Stimulated activated memory B cell treated with anti-CD40 and anti-IgM and Interleukin-4, amounts not matched to agents 10 μg/mL and 1 μg/mL and 100 μg/mL, for 72 hours (primary cell): Measurements from ENCODE around the gene APOD.

Experiments
- ATAC-seq: fragments of 150-1000 bp; cut with Tn5 transposase; 2 replicates; pipeline ENCODE4 v1.10.0; 2021
- H3K27ac Mint-ChIP-seq: one replicate; pipeline ENCODE4 v1.8.0; 2022; ENCODE audit warnings: mild to moderate bottlenecking, mixed read lengths
- H3K27me3 Mint-ChIP-seq: one replicate; pipeline ENCODE4 v1.8.0; 2022; ENCODE audit warnings: mixed read lengths
- H3K36me3 Mint-ChIP-seq: one replicate; pipeline ENCODE4 v1.8.0; 2022; ENCODE audit warnings: mixed read lengths
- H3K4me1 Mint-ChIP-seq: one replicate; pipeline ENCODE4 v1.8.0; 2022; ENCODE audit warnings: mixed read lengths
- H3K4me3 Mint-ChIP-seq: one replicate; pipeline ENCODE4 v1.8.0; 2022; ENCODE audit warnings: mild to moderate bottlenecking, moderate library complexity, mixed read lengths
- H3K9me3 Mint-ChIP-seq: one replicate; pipeline ENCODE4 v1.8.0; 2022; ENCODE audit warnings: mixed read lengths

Gene APOD

GRCh38 chr3:195555110-195555509, 28.6 kb downstream of the APOD start:
- no peak overlapping the region for H3K4me3 Mint-ChIP-seq
- H3K4me1 Mint-ChIP-seq, result peaks cover 24% of the 10 kb centered on the region
- H3K27me3 Mint-ChIP-seq, result no peaks in the 10 kb centered on the region
- no peak for ATAC-seq
- no peak overlapping the region for H3K27ac Mint-ChIP-seq
- H3K36me3 Mint-ChIP-seq, result no peaks in the 10 kb centered on the region
- H3K9me3 Mint-ChIP-seq, result no peaks in the 10 kb centered on the region

GRCh38 chr3:195554458-195554857, 29.3 kb downstream of the APOD start:
- no peaks in the 10 kb centered on the region for H3K36me3 Mint-ChIP-seq
- H3K4me1 Mint-ChIP-seq, result peaks cover 29% of the 10 kb centered on the region
- no peaks in the 10 kb centered on the region for H3K27me3 Mint-ChIP-seq
- no peaks in the 10 kb centered on the region for H3K9me3 Mint-ChIP-seq
- peak overlapping the region; percentile 49 for H3K27ac Mint-ChIP-seq
- ATAC-seq, result no peak
- H3K4me3 Mint-ChIP-seq, result no peak overlapping the region

- H3K4me3 Mint-ChIP-seq, result no peak overlapping the region
- H3K36me3 Mint-ChIP-seq, result no peaks in the 10 kb centered on the region
- no peaks in the 10 kb centered on the region for H3K27me3 Mint-ChIP-seq
- H3K4me1 Mint-ChIP-seq, result peaks cover 29% of the 10 kb centered on the region
- peak overlapping the region; percentile 65 for H3K27ac Mint-ChIP-seq
- no peak for ATAC-seq
- no peaks in the 10 kb centered on the region for H3K9me3 Mint-ChIP-seq
Observed at GRCh38 chr3:195553268-195553667, 30.5 kb downstream of the APOD start.

GRCh38 chr3:195551381-195551978, 32.3 kb downstream of the APOD start:
- Mint-ChIP-seq H3K4me3 (no peak overlapping the region), H3K36me3 (no peaks in the 10 kb centered on the region), H3K4me1 (peaks cover 37% of the 10 kb centered on the region), H3K27ac (peak overlapping the region; percentile 18), H3K27me3 (no peaks in the 10 kb centered on the region), H3K9me3 (no peaks in the 10 kb centered on the region)
- no peak for ATAC-seq

- Mint-ChIP-seq H3K4me1 (peaks cover 44% of the 10 kb centered on the region), H3K9me3 (no peaks in the 10 kb centered on the region), H3K36me3 (no peaks in the 10 kb centered on the region), H3K27ac (peak overlapping the region; percentile 87), H3K27me3 (no peaks in the 10 kb centered on the region), H3K4me3 (no peak overlapping the region)
- no peak for ATAC-seq
Observed at GRCh38 chr3:195550723-195551122, 33.0 kb downstream of the APOD start.

GRCh38 chr3:195549931-195550519, 33.7 kb downstream of the APOD start:
- H3K27ac Mint-ChIP-seq, result peak overlapping the region; percentile 87
- no peaks in the 10 kb centered on the region for H3K9me3 Mint-ChIP-seq
- peak; percentile 90 for ATAC-seq
- H3K4me3 Mint-ChIP-seq, result peak overlapping the region; percentile 48
- no peaks in the 10 kb centered on the region for H3K27me3 Mint-ChIP-seq
- peaks cover 51% of the 10 kb centered on the region for H3K4me1 Mint-ChIP-seq
- no peaks in the 10 kb centered on the region for H3K36me3 Mint-ChIP-seq

- ATAC-seq, result no peak
- H3K27ac Mint-ChIP-seq, result peak overlapping the region; percentile 42
- no peaks in the 10 kb centered on the region for H3K9me3 Mint-ChIP-seq
- peaks cover 61% of the 10 kb centered on the region for H3K4me1 Mint-ChIP-seq
- no peak overlapping the region for H3K4me3 Mint-ChIP-seq
- no peaks in the 10 kb centered on the region for H3K27me3 Mint-ChIP-seq
- no peaks in the 10 kb centered on the region for H3K36me3 Mint-ChIP-seq
Observed at GRCh38 chr3:195548987-195549386, 34.8 kb downstream of the APOD start.

GRCh38 chr3:195548501-195548900, 35.2 kb downstream of the APOD start:
- Mint-ChIP-seq H3K4me3 (no peak overlapping the region), H3K27me3 (no peaks in the 10 kb centered on the region), H3K36me3 (no peaks in the 10 kb centered on the region), H3K9me3 (no peaks in the 10 kb centered on the region), H3K27ac (peak overlapping the region; percentile 42), H3K4me1 (peaks cover 66% of the 10 kb centered on the region)
- no peak for ATAC-seq

GRCh38 chr3:195548006-195548405, 35.7 kb downstream of the APOD start:
- H3K27ac Mint-ChIP-seq, result peak overlapping the region; percentile 42
- no peak for ATAC-seq
- no peaks in the 10 kb centered on the region for H3K36me3 Mint-ChIP-seq
- H3K9me3 Mint-ChIP-seq, result no peaks in the 10 kb centered on the region
- H3K4me3 Mint-ChIP-seq, result no peak overlapping the region
- no peaks in the 10 kb centered on the region for H3K27me3 Mint-ChIP-seq
- peaks cover 67% of the 10 kb centered on the region for H3K4me1 Mint-ChIP-seq

- H3K36me3 Mint-ChIP-seq, result peaks cover 6% of the 10 kb centered on the region
- H3K27ac Mint-ChIP-seq, result peak overlapping the region; percentile 39
- no peaks in the 10 kb centered on the region for H3K9me3 Mint-ChIP-seq
- no peak overlapping the region for H3K4me3 Mint-ChIP-seq
- H3K27me3 Mint-ChIP-seq, result no peaks in the 10 kb centered on the region
- no peak for ATAC-seq
- H3K4me1 Mint-ChIP-seq, result peaks cover 68% of the 10 kb centered on the region
Observed at GRCh38 chr3:195546130-195546560, 37.6 kb downstream of the APOD start.

- no peak overlapping the region for H3K4me3 Mint-ChIP-seq
- peaks cover 16% of the 10 kb centered on the region for H3K36me3 Mint-ChIP-seq
- H3K9me3 Mint-ChIP-seq, result no peaks in the 10 kb centered on the region
- H3K4me1 Mint-ChIP-seq, result peaks cover 70% of the 10 kb centered on the region
- ATAC-seq, result no peak
- H3K27ac Mint-ChIP-seq, result peak overlapping the region; percentile 99
- no peaks in the 10 kb centered on the region for H3K27me3 Mint-ChIP-seq
Observed at GRCh38 chr3:195544634-195545033, 39.1 kb downstream of the APOD start.

GRCh38 chr3:195544230-195544536, 39.6 kb downstream of the APOD start:
- H3K4me3 Mint-ChIP-seq, result peak overlapping the region; percentile 92
- H3K4me1 Mint-ChIP-seq, result peaks cover 74% of the 10 kb centered on the region
- no peak for ATAC-seq
- H3K9me3 Mint-ChIP-seq, result no peaks in the 10 kb centered on the region
- H3K27me3 Mint-ChIP-seq, result no peaks in the 10 kb centered on the region
- H3K36me3 Mint-ChIP-seq, result peaks cover 21% of the 10 kb centered on the region
- peak overlapping the region; percentile 99 for H3K27ac Mint-ChIP-seq

- Mint-ChIP-seq H3K27me3 (no peaks in the 10 kb centered on the region), H3K4me3 (peak overlapping the region; percentile 92), H3K27ac (peak overlapping the region; percentile 99), H3K36me3 (peaks cover 22% of the 10 kb centered on the region), H3K9me3 (no peaks in the 10 kb centered on the region), H3K4me1 (peaks cover 73% of the 10 kb centered on the region)
- no peak for ATAC-seq
Observed at GRCh38 chr3:195543500-195544229, 40.1 kb downstream of the APOD start.

- Mint-ChIP-seq H3K36me3 (peaks cover 22% of the 10 kb centered on the region), H3K4me1 (peaks cover 71% of the 10 kb centered on the region), H3K27me3 (no peaks in the 10 kb centered on the region), H3K9me3 (no peaks in the 10 kb centered on the region), H3K27ac (peak within 1 kb of the TSS; percentile 99), H3K4me3 (peak within 1 kb of the TSS; percentile 92)
- peak; percentile 94 for ATAC-seq
Observed at GRCh38 chr3:195542698-195543499, 40.8 kb downstream of the APOD start, which contains the start of gene PPP1R2. Gene PPP1R2 (minus strand): TSS chr3:195543325. CDS start chr3:195543025, 300 bp downstream.

GRCh38 chr3:195542316-195542697, 41.4 kb downstream of the APOD start:
- no peaks in the 10 kb centered on the region for H3K27me3 Mint-ChIP-seq
- peaks cover 22% of the 10 kb centered on the region for H3K36me3 Mint-ChIP-seq
- peak; percentile 49 for ATAC-seq
- H3K9me3 Mint-ChIP-seq, result no peaks in the 10 kb centered on the region
- peak overlapping the region; percentile 92 for H3K4me3 Mint-ChIP-seq
- peaks cover 75% of the 10 kb centered on the region for H3K4me1 Mint-ChIP-seq
- peak overlapping the region; percentile 99 for H3K27ac Mint-ChIP-seq
